ENCODE measurements around the gene CTDP1.
"Not testable (repeated sequence)": the region's sequence is repeated elsewhere in the genome, so short reads cannot be mapped to it uniquely, and the experiment has no call there.

CTDP1 gene

DNA sequence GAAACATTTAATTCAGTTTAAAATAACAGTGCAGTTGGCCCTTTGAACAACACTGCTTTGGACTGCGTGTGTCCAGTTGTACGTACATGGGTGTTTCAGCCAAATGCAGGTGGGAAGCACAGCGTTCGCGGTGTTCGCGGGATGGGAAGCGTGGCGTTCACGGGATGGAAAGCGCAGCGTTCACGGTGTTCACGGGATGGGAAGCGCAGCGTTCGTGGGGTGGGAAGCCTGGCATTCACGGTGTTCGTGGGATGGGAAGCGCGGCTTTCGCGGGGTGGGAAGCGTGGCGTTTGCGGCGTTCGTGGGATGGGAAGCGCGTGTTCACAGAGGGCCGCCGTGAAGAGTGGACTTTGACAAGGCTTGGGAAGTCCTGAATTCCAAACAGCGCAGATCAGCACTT is 47.6 kb downstream of the CTDP1 start:
- no peak for DNase-seq

DNA sequence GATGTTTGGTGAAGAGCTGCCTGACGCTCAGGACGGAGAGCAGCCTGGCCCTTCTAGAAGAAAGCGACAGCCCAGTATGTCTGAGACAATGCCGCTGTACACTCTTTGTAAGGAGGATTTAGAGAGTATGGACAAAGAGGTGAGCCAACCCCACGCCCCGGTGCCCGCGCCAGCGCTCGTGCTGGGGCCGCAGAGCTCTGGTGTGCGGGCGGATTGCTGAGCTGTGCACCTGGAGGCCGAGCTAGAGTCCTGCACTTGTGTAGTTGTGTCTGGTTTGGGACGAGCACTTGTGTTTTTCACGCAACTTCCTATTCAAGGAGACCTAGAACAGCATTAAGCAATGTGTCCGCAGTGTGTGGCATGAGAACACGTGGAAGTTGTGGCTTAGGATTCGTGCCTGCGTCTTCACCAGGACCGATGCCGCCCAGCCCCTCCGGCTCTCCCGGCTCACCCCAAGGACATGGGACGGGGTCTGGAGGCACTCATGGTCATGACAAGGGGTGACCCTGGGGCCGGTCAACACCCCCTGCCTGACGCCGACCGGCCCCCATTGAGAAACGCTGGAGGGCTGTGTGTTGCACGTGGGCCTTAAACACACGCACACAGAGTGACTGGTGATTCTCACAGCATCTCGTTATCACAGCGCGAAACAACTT is 49.5 kb downstream of the CTDP1 start:
- DNase-seq, result no peak

DNA sequence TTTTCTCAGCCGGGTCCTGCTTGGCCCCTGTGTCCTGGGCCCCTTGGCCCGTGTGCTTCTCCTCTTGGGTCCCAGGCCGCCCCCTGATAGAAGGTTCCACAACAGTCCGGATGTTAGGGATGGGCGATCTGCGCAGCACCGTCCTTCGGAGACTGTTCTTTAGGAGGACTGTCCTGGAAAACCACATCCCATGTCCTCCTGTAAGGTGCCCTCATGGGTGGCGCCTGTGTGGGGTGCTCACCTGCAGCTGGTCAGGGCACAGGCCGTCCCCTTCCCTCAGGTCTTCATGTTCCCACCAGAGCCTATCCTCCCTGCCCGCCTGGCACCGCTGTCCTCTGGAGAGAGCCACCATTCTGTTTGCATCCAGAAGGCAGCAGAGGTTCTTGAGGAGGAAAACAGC is 50.0 kb downstream of the CTDP1 start:
- no peak for DNase-seq

DNA sequence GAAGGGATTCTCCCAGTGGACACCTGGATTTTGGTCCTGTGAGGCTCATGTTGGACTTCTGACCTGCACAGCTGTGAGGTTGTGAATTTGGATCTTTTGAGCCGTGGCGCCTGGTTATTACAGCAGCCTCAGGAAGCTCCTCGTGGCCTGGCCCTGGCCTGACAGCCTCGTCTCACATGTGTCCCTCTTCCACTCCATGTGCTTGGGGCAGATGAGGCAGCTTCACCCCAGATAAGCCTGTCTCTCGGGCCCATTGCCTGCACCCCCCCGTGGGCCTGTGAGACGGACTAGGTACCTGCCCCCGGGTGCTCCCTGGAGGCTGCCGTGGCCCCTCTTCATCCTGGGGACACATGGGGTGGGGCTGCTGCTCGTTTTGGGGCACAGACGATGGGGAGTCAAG is 51.2 kb downstream of the CTDP1 start:
- no peak for DNase-seq

DNA sequence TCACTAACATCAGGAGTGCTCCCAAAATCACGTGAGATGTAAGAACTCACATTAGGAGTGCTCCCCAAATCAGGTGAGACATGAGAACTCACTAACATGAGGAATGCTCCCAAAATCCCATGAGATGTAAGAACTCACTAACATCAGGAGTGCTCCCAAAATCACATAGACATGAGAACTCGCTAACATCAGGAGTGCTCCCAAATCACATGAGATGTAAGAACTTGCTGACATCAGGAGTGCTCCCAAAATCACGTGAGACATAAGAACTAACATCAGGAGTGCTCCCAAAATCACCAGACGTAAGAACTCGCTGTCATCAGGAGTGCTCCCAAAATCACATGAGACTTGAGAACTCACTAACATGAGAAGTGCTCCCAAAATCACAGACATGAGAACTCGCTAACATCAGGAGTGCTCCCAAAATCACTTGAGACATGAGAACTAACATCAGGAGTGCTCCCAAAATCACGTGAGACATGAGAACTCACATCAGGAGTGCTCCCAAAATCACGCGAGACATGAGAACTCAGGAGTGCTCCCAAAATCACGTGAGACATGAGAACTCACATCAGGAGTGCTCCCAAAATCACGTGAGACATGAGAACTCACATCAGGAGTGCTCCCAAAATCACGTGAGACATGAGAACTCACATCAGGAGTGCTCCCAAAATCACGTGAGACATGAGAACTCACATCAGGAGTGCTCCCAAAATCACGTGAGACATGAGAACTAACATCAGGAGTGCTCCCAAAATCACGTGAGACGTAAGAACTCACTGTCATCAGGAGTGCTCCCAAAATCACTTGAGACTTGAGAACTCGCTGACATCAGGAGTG is 52.5 kb downstream of the CTDP1 start:
- not testable (repeated sequence) for DNase-seq

DNA sequence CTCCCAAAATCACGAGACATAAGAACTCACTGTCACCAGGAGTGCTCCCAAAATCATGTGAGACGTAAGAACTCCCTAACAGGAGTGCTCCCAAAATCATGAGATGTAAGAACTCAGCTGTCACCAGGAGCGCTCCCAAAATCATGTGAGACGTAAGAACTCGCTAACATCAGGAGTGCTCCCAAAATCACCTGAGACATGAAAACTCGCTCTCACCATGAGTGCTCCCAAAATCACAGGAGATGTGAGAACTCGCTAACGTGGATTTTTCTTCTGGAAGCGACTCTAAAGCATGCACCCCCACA is 53.1 kb downstream of the CTDP1 start:
- DNase-seq, result no peak

DNA sequence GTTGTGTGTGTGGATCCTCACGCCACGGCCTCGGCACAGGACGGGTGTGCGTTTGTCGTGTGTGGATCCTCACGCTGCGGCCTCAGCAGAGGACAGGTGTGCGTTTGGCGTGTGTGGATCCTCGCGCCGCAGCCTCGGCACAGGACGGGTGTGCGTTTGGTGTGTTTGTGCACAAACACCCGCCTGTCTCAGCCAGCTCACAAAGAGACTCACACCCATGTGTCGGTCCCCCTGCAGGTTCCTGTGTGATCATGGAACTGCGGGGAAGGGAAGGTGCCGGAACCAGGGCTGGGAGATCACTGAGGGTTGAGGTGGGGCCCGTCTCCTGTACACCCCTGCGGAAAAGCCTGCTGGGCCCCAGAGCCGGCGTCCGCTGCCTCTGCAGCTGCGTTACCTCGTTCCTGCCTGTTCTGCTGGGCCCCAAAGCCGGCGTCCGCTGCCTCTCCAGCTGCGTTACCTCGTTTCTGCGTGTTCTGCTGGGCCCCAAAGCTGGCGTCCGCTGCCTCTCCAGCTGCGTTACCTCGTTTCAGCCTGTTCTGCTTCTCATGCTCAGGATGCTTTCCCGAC is 53.6 kb downstream of the CTDP1 start:
- DNase-seq, result no peak

DNA sequence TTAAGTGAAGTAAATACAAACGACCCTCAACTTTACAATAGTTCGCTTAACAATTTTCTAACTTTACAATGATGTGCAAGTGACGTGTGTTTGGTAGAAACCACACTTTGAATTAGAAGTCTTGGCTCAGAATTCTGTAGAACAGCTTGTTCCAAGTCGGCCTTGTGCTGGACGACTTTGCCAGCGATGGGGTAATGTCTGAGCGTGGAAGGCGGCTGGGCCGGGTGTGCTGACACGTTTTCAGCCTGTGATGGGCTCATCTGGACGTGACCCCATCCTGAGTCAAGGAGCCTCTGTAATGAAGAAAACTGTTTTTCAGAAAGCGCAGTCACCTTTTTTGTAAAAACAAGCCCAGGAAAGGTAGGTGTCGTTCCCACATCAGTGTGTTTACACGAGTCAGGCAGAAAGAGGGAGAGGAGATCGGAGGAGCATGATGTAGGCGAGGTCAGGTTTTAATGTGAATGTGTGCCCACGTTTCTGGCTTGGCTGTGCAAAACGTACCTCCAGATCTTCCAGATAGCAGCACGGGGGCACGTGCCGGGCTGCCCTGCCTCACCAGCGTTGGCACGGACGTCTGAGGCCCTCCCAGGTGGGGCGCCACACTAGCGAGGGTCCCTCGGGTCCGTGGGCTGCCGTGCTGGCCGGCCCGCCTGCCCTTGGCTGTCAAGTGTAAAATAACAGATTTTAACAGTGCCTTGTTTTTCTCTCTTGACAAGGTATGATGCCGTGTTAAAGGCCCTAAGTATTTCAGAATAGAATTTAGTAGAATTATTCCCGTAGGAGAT is 54.6 kb downstream of the CTDP1 start:
- DNase-seq, result no peak

DNA sequence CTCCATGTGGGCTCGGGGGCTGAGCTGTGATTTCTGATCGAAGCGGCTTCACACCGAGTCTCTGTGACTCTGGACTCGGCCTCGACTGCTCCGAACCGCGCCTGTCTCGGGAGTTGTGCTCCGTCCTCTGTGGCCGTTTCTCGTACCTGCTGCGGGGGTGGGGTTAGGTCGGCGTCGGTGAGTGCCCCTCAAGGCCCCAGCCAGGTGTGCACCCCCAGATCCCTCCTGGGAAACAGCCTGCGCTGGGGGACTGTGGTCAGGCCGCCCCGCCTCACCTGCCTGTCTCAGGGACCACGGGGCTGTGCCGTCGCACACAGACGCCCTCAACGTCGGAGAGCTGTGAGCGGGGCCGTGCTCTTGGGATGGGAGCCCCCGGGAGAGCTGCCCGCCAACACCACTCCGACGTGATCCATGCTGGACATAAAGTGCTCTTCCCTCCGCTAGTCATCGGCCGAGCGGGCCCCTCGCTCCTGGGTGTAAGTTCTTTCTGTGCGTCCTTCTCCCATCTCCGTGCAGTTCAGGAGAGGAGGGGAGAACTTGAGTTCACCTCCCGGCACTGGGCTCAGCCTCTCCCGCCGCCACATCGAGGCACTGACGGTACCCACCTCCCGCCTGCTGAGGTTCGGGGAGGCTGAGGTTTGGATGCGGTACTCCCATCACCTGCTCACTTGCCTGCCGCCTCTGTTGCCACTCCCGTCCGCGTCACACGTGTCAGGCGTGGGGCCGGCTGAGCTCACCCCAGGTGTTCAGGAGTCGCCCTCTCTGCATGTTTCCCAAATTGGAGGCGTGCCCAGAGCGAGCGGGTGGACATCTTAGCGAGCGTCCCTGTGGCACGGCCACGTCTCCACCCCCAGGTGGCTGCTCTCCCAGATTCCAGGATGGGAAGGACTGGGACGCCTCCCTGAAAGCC is 55.7 kb downstream of the CTDP1 start:
- no peak for DNase-seq

DNA sequence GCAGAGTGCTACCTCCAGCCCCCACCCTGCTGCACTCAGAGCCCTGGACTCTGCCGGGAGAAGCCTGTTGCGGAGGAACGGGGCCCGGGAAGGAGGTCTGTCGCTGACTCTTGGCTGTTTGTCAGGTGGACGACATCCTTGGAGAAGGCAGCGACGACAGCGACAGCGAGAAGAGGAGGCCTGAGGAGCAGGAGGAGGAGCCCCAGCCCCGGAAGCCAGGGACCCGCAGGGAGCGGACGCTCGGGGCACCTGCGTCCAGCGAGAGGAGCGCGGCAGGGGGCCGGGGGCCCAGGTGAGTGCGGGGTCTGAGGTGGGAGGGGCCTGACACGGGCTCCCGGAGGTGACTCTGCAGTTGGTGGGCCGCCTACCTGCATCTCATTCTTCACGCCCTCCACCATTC is 56.6 kb downstream of the CTDP1 start:
- DNase-seq, result no peak

DNA sequence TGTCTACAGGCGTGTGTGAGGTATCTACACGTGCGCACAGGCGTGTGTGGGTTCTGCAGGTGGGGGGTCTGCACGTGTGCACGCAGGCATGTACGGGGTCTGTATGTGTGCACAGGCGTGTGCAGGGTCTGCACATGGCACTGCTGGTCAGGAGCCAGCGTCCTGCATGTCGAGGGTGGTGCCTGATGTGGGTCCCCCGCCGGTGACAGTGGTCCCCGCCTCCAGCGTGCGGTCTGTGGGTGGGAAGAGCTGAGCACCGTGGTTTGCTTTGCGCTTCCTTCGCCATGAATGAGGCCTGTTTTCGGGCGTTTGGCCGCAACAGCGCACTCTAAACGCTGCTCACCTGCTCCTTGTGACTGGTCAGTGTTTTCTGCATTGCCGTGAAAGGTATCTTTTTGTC is 57.2 kb downstream of the CTDP1 start:
- no peak for DNase-seq

DNA sequence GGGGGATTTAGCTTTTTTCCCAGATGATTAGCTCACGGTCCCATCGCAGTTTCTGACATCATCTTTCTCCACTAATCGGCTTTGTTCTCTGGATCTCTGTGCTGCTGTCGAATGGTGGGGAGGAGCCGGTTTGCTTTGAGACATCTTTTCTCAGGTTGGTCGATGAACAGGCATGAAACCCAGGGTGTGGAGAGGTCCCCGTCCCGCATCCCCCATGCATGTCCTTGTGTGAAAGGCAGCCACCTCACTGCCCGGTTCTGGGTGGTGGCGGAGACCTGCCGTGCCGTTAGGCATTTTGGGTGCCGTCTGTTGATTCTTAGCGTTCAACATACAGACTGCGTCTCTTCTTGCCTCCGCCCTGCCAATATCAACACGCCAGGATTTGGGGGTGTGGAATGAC is 57.8 kb downstream of the CTDP1 start:
- DNase-seq, result no peak

DNA sequence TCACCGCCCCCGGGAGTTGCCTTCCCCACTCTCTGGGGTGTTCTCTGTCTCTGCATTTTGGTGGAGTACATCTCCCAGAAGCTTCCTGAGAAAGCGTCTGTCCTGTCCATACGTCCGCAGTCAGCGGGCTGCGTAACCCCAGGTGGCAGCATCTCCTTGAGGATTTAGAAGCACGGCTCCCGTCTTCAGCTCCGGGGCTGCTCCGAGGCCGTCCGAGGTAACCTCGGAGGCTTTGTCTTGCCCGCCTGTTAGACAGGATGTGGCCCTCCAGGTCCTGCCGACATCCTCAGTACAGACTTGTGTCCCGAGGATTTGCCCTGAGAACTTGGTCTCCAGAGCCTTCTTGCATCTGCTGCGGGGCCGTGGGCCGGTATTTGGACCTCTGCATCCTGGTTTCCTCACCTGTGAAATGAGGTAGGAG is 58.4 kb downstream of the CTDP1 start:
- no peak for DNase-seq

DNA sequence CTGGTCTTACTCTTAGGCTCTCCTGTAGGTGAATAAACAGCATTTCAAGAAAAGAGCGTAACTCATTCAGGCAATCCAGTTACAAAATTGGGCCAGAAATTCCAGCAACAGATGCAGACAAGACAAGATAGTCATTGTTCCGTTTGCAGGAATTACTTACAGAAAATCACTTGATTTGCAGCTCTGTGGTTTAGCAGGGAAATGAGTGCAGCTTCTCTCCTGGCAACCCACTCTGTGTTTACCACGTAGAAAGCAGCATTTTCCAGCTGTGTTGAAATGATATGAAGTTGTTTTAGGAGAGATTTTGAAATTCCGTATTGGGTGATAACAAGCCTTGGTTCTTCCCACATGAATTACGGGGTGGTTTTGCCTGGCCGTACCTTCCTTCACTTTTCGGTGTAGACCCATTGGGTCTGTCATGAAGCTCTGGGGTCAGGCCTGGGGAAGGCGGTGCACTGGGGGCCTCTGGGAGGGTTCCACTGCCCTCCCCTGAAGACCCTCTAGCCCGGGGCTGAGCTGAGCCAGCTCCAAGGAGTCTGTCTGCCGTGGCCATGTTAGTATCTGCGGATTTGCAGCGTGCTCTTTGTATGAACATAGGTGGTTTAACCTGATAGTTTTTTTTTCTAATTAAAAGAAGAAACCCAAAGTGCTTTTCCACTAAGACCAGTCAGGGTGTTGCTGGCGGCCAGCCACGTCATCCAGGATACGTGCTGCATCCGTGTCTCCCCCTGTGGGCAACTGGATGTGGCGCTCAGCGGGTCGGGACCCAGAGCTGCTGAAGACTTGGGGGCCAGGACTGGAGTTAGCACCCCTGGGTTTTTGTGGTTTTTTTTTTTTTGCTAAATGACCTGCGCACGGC is 59.2 kb downstream of the CTDP1 start:
- DNase-seq, result no peak

DNA sequence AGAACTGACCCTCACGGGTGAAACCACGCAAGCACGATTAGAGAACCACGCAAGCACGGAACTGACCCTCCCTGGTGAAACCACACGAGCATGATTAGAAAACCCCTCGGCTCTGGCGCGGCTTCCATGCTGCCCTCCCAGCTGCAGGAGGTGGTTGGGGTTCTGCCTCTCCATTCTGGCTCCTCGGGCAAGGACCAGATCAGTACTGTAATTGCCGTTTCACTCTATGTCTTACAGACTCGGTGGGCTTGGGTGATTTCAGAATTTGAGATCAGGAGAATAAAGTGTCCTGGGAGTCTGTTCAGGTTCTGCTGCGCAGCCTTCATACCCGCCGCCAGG is 59.8 kb downstream of the CTDP1 start:
- DNase-seq, result no peak

DNA sequence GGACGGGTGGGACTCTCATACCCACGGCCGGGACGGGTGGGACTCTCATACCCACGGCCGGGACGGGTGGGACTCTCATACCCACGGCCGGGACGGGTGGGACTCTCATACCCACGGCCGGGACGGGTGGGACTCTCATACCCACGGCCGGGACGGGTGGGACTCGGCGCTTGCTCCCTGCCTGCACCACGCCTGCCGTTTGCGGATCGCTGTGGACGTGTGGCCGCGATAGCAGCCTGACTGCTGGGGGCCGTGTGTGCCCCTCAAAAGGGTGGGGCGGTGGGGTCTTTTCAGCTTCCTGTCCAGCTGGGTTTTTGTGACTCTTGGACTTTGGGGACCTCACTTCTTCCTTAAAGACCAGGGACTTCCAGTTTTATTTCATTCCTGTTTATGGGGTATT is 60.4 kb downstream of the CTDP1 start:
- not testable (repeated sequence) for DNase-seq

DNA sequence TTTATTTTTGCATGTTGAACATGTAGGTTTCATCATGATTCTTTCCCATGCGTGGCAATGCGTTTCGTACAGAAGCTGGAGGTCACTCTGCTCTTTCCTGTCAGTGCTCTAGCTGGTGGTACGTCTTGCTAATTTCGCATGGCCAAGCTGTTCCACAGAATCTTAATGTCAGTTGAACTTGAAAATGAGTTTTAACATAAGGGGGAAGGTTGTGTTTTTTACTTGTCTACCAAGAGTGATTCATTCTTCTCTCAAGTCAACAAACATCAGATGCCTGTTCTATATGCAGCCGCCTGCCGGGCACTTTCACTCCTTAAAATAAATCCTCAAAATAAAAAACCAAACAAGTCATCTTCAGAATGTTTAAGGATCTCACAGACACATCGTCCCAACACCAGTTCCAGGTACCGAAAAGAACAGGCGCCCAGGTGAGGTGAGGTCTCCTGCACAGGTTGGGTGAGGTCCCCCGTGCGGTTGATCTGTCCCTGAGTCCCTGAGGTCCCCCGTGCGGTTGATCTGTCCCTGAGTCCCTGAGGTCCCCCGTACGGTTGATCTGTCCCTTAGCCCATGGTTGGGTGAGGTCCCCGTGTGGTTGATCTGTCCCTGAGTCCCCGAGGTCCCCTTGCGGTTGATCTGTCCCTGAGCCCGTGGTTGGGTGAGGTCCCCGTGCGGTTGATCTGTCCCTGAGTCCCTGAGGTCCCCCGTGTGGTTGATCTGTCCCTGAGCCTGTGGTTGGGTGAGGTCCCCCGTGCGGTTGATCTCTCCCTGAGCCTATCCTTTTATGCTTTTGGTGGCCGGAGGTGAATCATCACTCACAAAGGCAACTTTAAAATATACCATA is 61.1 kb downstream of the CTDP1 start:
- no peak for DNase-seq

DNA sequence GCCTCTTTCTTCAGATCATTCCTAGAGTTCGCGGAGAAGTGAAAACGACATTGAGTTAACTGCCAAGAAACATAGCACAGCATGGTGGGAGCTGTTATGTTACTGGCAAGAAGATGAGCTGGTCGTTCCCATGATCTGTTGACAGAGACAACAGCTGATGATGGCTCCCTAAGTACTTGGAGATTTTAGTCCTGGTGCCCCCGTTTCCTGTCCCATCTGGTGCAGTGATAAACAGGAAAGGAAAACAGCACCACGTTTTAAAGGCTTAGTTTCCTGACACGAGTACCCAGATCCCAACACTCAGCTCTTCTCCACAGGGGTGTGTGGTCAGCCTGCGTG is 61.7 kb downstream of the CTDP1 start:
- no peak for DNase-seq

DNA sequence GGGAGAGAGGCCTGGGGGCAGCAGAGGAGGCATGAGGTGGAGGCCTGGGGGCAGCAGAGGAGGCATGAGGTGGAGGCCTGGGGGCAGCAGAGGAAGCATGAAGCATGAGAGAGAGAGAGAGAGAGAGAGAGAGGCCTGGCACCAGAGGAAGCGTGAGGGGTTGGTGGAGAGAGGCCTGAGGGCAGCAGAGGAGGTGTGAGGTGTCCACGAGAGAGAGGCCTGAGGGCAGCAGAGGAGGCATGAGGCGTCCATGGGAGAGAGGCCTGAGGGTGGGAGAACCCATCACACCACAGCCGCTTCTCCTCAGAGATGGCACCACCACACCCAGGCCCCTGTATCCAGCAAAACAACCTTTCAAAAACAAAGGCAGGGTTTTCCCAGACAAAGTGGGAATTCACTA is 62.5 kb downstream of the CTDP1 start:
- no peak for DNase-seq

DNA sequence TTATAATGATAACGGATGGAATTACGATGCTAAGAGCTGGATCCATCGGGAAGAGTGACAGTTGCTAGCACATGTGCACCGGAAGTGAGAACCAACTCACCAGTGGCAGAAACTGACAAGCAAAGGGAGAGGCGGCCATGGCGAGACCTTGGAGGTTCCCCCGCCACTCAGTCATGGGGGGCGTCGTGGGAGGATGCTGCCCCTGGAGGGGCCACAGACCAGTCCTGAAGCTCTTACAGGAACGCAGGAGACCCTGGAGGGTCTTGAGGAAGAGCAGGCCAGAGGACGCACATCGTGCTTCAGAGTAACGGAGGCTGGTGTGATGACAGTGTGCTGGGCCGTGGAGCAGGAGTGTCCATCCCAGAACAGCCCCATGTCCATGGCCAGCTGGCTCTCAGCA is 65.0 kb downstream of the CTDP1 start:
- no peak for DNase-seq

DNA sequence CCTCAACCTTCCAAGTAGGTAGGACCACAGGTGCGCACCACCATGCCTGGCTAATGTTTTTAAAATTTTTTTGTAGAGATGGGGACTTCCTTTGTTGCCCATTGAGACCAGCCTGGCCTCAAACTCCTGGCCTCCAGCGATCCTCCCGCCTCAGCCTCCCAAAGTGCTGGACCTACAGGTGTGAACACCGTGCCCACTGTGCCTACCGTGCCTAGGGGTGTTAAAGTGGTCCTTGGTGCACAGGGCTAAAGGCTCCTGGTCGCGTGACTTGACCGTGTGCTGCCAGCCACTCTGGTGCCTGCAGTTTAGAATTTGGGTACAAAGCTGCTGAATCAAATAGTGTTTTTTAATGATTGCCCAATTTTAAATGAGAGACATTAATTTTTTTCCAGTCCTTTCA is 67.1 kb downstream of the CTDP1 start:
- DNase-seq, result no peak

All from T-helper 2 cell (primary cell).